IPS-20b (cell line): ENCODE results near the gene AIFM3.

Experiments used
- H3K27ac ChIP-seq: one replicate; pipeline ENCODE4 v1.5.1; 2013; ENCODE audit warnings: low read length
- H3K27me3 ChIP-seq: 2 replicates; pipeline ENCODE4 v1.6.1; 2013; ENCODE audit warnings: mild to moderate bottlenecking, low read length, inconsistent platforms; ENCODE audit not compliant: insufficient read depth
- H3K36me3 ChIP-seq: 2 replicates; pipeline ENCODE4 v1.6.1; 2013; ENCODE audit warnings: low read depth, mild to moderate bottlenecking, inconsistent platforms, low read length, moderate library complexity; ENCODE audit not compliant: insufficient read depth
- H3K4me1 ChIP-seq: 2 replicates; pipeline ENCODE4 v1.6.1; 2013; ENCODE audit warnings: mild to moderate bottlenecking, control low read depth, inconsistent platforms, low read length, moderate library complexity; ENCODE audit not compliant: insufficient read depth
- H3K4me3 ChIP-seq: 2 replicates; pipeline ENCODE4 v1.5.1; 2013; ENCODE audit warnings: mild to moderate bottlenecking, low read length, inconsistent platforms
- H3K9ac ChIP-seq: 2 replicates; pipeline ENCODE4 v1.6.1; 2013; ENCODE audit warnings: low read depth, mild to moderate bottlenecking, inconsistent platforms, low read length, moderate library complexity
- H3K9me3 ChIP-seq: 2 replicates; pipeline ENCODE4 v1.6.1; 2013; ENCODE audit warnings: mild to moderate bottlenecking, low read depth, low read length, inconsistent platforms; ENCODE audit not compliant: insufficient read depth

AIFM3 gene

DNA sequence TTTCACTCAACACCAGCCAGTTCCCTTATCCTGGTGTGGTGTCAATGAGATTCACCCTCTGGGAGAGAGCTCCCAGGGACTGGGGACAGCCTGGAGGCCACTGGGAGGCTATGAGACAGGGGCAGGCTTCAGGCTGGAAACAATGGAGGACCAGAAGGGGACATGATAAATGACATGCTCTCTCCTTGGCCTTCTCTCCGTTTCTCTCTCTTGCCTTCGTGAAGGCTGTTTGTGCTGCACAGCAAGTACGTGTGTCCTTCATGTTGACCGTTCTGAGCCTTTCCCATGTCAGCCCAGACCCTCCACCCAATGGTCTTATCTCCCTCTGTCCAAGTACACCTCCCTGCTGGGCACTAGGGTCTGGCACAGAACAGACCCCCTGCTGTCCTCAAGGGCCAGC, 13.5 kb downstream of the AIFM3 start:
- Histone ChIP-seq H3K9me3 (peaks cover 8% of the 10 kb centered on the region; the same call in 1 of the 2 replicates), H3K27me3 (peaks cover 45% of the 10 kb centered on the region), H3K36me3 (0 out of 2 replicates have a peak, but pooled peaks cover 2% of the 10 kb centered on the region), H3K4me1 (no peaks in the 10 kb centered on the region; the same call in 1 of the 2 replicates), H3K4me3 (no peak overlapping the region), H3K27ac (no peak overlapping the region), H3K9ac (no peak overlapping the region)

DNA sequence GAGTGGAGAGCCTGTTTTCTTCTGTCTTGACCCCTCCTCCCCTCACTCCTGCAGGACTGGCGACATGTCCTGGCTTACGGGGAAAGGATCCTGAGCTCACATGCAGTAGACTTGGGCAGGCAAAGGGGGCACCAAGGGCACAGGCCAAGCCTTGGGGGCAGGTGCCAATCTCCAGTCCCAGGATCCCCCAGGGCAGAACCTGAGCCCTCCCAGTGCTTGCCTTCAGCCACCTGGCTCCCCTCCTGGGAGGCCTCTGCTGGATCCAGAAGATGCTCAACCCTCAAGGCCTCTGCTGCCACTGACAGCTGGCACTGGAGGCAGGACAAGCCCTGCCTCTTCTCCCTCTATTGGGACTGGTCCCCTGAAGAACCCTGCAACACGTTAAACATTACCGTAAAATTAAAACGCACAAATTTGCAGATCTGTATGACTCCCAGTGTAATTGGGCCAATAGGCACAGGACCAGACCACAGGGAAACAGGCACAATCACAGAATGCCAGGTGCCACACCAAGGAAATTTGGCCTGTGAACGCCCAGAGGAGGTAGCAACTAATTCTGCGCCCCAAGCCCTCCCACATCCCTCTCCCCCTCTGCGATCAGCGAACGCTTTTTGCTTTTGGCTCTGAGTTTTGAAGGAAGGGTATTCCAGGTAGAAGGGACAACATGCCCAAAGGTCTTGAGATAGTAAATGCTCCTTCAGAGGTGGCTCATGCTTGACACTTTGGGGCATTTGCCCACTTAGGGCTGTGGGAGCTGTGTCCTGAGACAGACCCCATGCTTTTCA, 14.1 kb downstream of the AIFM3 start:
- Histone ChIP-seq H3K9ac (peak overlapping the region; percentile 74; the same call in 1 of the 2 replicates), H3K27me3 (peaks cover 45% of the 10 kb centered on the region), H3K9me3 (peaks cover 8% of the 10 kb centered on the region; the same call in 1 of the 2 replicates), H3K4me3 (peak overlapping the region; percentile 83), H3K4me1 (no peaks in the 10 kb centered on the region; the same call in 1 of the 2 replicates), H3K36me3 (peaks cover 6% of the 10 kb centered on the region; the same call in 1 of the 2 replicates), H3K27ac (no peak overlapping the region)

DNA sequence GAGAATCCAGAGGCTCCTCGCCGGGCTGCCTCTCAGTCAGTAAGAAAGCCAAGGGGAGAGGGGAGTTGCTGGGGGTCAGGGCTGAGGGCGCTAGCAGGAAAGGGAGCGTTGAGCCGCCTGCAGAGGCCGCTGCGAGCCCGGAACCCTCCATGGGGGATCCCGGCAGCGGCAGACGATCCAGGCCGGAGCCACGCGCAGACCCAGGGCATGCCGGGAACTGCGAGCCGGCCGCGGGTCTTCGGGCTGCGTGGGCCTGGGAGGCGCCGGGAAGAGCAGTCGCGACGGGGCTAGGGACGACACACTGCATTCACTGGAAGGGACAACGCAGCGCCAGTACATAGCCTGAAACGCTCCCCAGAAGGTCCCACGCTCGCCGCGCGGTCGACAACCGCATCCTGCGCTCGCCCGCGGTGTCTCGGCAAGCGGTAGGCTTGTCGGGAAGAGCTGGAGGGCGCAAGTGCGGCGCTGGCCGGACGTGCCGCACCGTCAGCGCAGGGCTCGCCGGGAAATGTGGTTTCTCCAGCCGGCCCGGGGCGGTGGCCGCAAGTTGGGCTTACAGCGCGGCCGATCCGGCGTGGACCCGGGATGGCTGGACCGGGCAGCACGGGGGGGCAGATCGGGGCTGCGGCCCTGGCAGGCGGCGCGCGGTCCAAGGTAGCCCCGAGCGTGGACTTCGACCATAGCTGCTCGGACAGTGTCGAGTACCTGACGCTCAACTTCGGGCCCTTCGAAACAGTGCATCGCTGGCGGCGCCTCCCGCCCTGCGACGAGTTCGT, 14.9 kb downstream of the AIFM3 start, which contains the start of gene LZTR1:
Gene LZTR1, plus strand, starts transcription at position 511 of the 776 bp plus-strand sequence. Its CDS starts 75 bp downstream, at position 586.
- Histone ChIP-seq H3K9me3 (peaks cover 8% of the 10 kb centered on the region; the same call in 1 of the 2 replicates), H3K36me3 (peaks cover 6% of the 10 kb centered on the region; the same call in 1 of the 2 replicates), H3K4me1 (no peaks in the 10 kb centered on the region; the same call in 1 of the 2 replicates), H3K27ac (no peak within 1 kb of the TSS), H3K4me3 (peak within 1 kb of the TSS; percentile 83), H3K9ac (peak within 1 kb of the TSS; percentile 74), H3K27me3 (peaks cover 37% of the 10 kb centered on the region)

DNA sequence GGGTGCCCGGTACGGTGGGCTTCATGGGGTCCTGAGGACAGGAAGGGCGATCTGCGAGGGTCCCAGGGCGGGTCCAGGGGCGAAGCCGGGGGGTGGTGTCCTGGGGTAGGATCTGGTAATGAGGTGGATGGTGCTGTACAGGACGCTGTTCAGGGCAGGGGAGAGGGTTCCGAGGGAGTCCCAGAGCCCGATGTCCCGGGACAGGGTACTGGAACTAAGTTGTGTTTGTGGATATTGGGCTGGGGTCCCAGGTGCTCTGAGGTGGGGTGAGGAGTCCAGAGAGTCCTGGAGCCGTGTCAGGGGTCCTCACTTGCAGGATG, 15.5 kb downstream of the AIFM3 start:
- H3K4me1 ChIP-seq = no peaks in the 10 kb centered on the region; the same call in 1 of the 2 replicates

DNA sequence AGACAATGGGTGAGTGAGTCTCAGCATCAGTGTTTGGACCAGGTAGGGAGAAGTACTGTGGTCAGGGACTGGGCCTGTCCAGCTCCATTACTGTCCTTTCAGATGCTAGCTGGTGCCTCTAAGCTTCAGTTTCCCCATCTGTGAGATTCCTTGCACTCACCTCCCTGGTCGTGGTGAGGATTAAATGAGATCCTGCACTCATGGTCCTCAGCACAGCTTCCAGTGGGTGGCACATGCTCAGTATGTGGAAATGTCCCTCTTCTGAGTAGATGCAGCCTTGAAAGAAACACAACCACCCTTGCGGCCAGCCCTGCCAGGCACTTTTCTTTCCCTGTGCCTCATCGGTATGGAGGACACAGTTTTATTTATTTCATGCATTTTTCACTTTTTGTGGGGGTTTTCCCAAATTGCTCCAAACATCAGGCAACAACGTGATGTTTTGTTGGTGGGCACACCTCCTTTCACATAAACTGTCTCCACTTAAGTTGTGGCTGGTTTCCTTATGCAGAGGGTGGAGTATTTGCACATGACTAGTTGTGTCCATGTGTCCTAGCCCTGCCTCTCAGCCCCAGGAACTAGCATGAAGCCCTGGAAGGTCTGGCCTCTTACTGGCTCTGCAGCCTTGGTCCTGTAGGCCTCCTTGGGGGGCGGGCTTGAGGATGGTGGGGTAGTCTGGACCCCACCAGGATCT, 16.2 kb downstream of the AIFM3 start:
- Histone ChIP-seq H3K27ac (no peak overlapping the region), H3K9me3 (peaks cover 7% of the 10 kb centered on the region; the same call in 1 of the 2 replicates), H3K4me3 (peak overlapping the region; percentile 83; the same call in 1 of the 2 replicates), H3K27me3 (peaks cover 27% of the 10 kb centered on the region), H3K9ac (peak overlapping the region; percentile 74; the same call in 1 of the 2 replicates), H3K36me3 (peaks cover 11% of the 10 kb centered on the region), H3K4me1 (no peaks in the 10 kb centered on the region; the same call in 1 of the 2 replicates)

More for the DNA sequence above, 15.5 kb downstream of the AIFM3 start:
- Histone ChIP-seq H3K27me3 (peaks cover 31% of the 10 kb centered on the region), H3K9me3 (peaks cover 8% of the 10 kb centered on the region; the same call in 1 of the 2 replicates), H3K9ac (peak overlapping the region; percentile 74), H3K27ac (no peak overlapping the region), H3K36me3 (peaks cover 7% of the 10 kb centered on the region), H3K4me3 (peak overlapping the region; percentile 83)

DNA sequence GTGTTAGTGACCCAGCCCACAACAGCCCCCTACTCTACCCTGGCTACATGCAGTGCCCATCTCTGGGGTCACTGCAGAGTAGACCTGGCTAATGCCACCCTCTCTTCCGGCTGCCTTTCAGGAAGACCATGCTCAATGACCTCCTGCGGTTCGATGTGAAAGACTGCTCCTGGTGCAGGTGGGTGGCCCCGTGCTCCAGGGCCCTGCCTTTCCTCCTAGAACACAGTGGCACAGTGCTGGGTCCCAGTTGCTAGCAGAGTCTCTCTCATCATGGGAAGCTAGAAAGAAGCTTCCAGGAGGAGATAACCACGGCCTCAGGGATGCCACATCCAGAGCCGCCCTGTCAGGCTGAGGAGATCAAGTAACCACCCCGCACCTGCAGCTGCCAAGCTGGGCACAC, 18.7 kb downstream of the AIFM3 start:
- Histone ChIP-seq H3K27me3 (peaks cover 10% of the 10 kb centered on the region), H3K4me3 (no peak overlapping the region), H3K36me3 (peaks cover 11% of the 10 kb centered on the region), H3K4me1 (no peaks in the 10 kb centered on the region; the same call in 1 of the 2 replicates), H3K9me3 (no peaks in the 10 kb centered on the region), H3K9ac (no peak overlapping the region), H3K27ac (no peak overlapping the region)

DNA sequence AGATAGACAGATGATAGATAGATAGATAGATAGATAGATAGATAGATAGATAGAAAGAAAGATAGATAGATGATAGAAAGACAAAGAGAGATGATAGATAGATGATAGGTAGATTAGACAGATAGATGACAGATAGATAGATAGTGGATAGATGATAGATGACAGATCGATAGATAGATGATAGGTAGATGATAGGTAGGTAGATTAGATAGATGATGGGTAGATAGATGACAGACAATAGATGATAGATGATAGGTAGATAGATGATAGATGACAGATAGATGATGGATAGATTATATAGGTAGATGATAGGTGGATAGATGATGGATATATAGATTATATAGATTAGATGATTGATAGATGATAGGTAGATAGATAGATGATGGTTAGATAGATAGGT, 19.3 kb downstream of the AIFM3 start:
- Histone ChIP-seq H3K9me3 (no peaks in the 10 kb centered on the region), H3K36me3 (peaks cover 11% of the 10 kb centered on the region), H3K4me1 (no peaks in the 10 kb centered on the region; the same call in 1 of the 2 replicates), H3K4me3 (no peak overlapping the region), H3K9ac (no peak overlapping the region), H3K27ac (no peak overlapping the region), H3K27me3 (peaks cover 7% of the 10 kb centered on the region)

DNA sequence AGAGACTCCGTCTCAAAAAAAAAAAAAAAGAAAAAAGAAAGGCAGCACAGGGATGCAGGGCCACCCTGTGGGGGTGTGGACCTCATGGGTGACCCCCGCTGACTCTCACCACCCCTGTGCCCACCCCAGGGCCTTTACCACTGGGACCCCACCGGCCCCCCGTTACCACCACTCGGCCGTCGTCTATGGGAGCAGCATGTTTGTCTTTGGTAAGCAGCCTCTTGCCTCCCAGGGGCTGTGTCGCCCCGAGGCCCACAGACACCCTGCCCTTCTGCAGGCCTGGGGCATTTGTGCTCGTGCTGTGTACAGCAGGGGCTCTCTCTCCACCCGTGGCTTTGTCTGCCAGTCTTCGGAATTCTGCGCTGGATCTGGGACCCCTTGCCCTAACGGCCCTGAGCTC, 20.3 kb downstream of the AIFM3 start:
- H3K4me1 ChIP-seq = no peaks in the 10 kb centered on the region; the same call in 1 of the 2 replicates
- no peak overlapping the region for H3K4me3 ChIP-seq
- H3K27ac ChIP-seq = no peak overlapping the region
- peaks cover 18% of the 10 kb centered on the region for H3K36me3 ChIP-seq
- H3K9ac ChIP-seq = no peak overlapping the region
- H3K27me3 ChIP-seq = peaks cover 7% of the 10 kb centered on the region
- H3K9me3 ChIP-seq = no peaks in the 10 kb centered on the region

DNA sequence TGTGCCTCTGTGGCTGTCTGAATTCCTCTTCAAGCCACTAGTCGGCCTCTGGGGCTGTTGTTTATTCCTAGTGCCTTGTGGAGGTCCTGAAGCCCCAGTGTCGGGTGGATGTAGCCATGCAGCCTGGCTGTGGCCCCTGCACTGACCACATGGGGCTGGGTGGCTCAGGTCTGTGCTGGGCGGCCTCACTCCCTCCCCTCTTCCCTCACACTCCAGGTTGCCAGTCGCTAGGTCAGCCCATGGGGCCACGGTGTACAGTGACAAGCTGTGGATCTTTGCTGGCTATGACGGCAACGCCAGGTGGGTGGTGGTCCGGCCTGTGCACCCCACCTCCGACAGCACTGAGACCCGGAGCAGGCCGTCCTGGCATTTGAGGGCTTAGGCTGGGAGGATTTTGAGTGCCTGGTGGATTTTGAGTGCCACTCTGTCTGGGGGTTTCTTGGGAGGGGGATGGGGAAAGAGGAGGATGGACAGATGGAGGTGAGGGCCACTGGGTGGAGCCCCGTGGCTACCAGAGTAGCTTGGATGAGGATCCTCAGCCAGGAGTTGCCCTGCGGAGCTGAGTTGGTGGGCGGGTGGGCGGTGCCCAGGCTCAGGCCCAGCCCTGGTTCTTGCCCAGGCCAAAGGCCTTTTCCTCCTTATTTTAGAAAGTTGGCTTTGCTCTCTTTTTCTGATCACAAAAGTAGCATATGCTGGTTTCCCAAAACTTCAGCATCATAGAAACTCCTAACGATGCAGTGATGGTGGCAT, 21.7 kb downstream of the AIFM3 start:
- no peak overlapping the region for H3K4me3 ChIP-seq
- H3K27me3 ChIP-seq = no peaks in the 10 kb centered on the region
- no peaks in the 10 kb centered on the region for H3K4me1 ChIP-seq
- H3K27ac ChIP-seq = no peak overlapping the region
- H3K36me3 ChIP-seq = peaks cover 22% of the 10 kb centered on the region
- no peak overlapping the region for H3K9ac ChIP-seq
- H3K9me3 ChIP-seq = no peaks in the 10 kb centered on the region

DNA sequence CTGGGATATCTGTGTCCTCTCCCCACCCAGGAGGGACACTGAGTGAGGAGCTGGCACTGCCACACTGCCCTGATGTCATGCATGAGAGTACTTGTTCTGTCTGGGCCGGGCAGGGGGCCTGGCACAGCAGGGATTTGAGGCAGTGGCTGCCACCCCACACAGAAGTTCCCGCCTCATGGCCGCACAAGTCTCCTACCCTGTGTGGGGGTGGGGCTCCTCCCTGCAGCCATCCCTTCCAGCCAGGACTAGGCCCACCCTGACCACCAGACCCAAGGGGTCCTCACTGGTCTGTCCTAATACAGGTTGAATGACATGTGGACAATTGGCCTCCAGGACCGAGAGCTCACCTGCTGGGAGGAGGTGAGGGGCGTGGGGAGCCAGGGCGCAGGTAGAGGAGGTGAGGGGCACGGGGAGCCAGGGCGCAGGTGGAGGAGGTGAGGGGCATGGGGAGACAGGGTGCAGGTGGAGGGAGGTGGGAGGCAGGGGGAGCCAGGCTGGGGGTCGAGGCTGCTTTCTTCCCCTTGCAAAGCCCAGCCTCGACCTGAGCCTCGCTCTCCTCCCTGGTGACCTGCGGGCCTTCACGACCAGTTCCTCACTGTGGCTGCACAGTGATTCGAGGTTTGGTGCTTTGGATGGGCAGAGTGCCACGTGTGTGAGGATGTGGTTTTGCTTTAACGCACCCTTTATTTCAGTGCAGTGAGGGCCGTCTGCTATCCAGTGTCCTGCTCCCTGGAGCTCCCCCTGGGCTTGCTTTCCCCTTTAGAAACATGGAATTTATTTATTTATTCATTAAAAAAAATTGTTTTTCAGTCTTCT, 22.5 kb downstream of the AIFM3 start:
- Histone ChIP-seq H3K36me3 (peaks cover 22% of the 10 kb centered on the region), H3K9me3 (no peaks in the 10 kb centered on the region), H3K27me3 (no peaks in the 10 kb centered on the region), H3K27ac (no peak overlapping the region), H3K4me3 (no peak overlapping the region), H3K4me1 (no peaks in the 10 kb centered on the region), H3K9ac (no peak overlapping the region)
